HepG2 (cell line): ENCODE measurements around the gene CD69. TPM values are rescaled to one million over a fixed set of nuclear protein-coding genes. Genes with fewer than 3 reads are reported as not detected.

ENCODE experiments used
- ATAC-seq: fragments of 200-7000 bp; cut with Tn5 transposase; 3 replicates; pipeline ENCODE4 v1.9.1; 2020; ENCODE audit warnings: mild to moderate bottlenecking, moderate library complexity
- BruUV-seq: library from RNA; stranded (reverse); fragments of 400-500 nt; replicated peaks from 2 replicates; lab custom pipeline; 2021; lab: Mats Ljungman, UMichigan
- CTCF ChIA-PET: fragments of 300-600 bp; formaldehyde crosslinking; extraction: SDS; loops from one replicate; lab custom pipeline; 2021; ENCODE audit warnings: low total read pairs, inconsistent platforms, low intra/inter-chr PET ratio; lab: Yijun Ruan, JAX
- POLR2A ChIA-PET: fragments of 350-600 bp; sonication (Branson Sonifier 250); formaldehyde crosslinking; loops from one replicate; lab custom pipeline; 2020; ENCODE audit warnings: antibody characterized with exemption, inconsistent platforms; lab: Yijun Ruan, JAX
- DNase-seq: peaks from one replicate; pipeline ENCODE4 v3.0.0-alpha.2; 2015; ENCODE audit warnings: low spot score
- FAIRE-seq: peaks from 3 replicates; lab custom pipeline; 2011; peaks lifted over from hg19 to GRCh38; lab: Jason Lieb, UNC
- H2AFZ ChIP-seq: one replicate; pipeline ENCODE4 v1.6.1; 2011; ENCODE audit warnings: low read length, inconsistent platforms
- H3K27ac ChIP-seq: fragments of 300-600 bp; 3 replicates; pipeline ENCODE4 v1.8.0; 2011; ENCODE audit warnings: mixed run types, mild to moderate bottlenecking, mixed read lengths, low read length, inconsistent platforms; ENCODE audit not compliant: insufficient read depth; ENCODE audit errors: extremely low read length
- H3K27me3 ChIP-seq, 2 experiments: fragments of 200-600 bp in 1 of 2; 2 replicates in 1 of 2; 3 replicates in 1 of 2; pipeline versions ENCODE4 v1.6.0 to v1.8.0; 2011; ENCODE audit warnings: low read length in 2 of 2, mild to moderate bottlenecking in 2 of 2, moderate library complexity in 2 of 2, inconsistent platforms in 1 of 2; ENCODE audit not compliant: insufficient read depth in 2 of 2, control insufficient read depth in 1 of 2
- H3K36me3 ChIP-seq, 2 experiments: fragments of 200-600 bp in 1 of 2; replicated peaks in 1 of 2; 2 replicates in 1 of 2; 3 replicates in 1 of 2; pipeline versions ENCODE4 v1.5.1 to v1.8.0; 2011; ENCODE audit warnings: low read length in 2 of 2, inconsistent platforms in 1 of 2; ENCODE audit not compliant: insufficient read depth in 2 of 2, control insufficient read depth in 1 of 2
- H3K4me1 ChIP-seq: 2 replicates; pipeline ENCODE4 v1.5.1; 2012; ENCODE audit warnings: low read length, inconsistent platforms; ENCODE audit not compliant: insufficient read depth
- H3K4me2 ChIP-seq: 2 replicates; pipeline ENCODE4 v1.6.0; 2011; ENCODE audit warnings: low read depth, low read length, inconsistent platforms
- H3K4me3 ChIP-seq, 3 experiments: fragments of 200-600 bp in 1 of 3; sonication (generic), shearing (Covaris generic) in 1 of 3; replicated peaks in 1 of 3; 2 replicates each; pipeline ENCODE4 v1.5.1; 2011 to 2016; ENCODE audit warnings: low read length in 3 of 3, inconsistent platforms in 2 of 3, low read depth in 2 of 3, mild to moderate bottlenecking in 2 of 3, control low read depth in 1 of 3, mixed read lengths in 1 of 3; ENCODE audit not compliant: insufficient read depth in 1 of 3
- H3K79me2 ChIP-seq: one replicate; pipeline ENCODE4 v1.6.1; 2011; ENCODE audit warnings: low read length, inconsistent platforms; ENCODE audit not compliant: insufficient read depth
- H3K9ac ChIP-seq: 2 replicates; pipeline ENCODE4 v1.6.0; 2011; ENCODE audit warnings: mild to moderate bottlenecking, low read depth, low read length, inconsistent platforms; ENCODE audit not compliant: insufficient read depth
- H3K9me3 ChIP-seq: 2 replicates; pipeline ENCODE4 v1.5.1; 2012; ENCODE audit warnings: mild to moderate bottlenecking, low read length
- H4K20me1 ChIP-seq: 2 replicates; pipeline ENCODE4 v1.6.0; 2011; ENCODE audit warnings: inconsistent platforms, mild to moderate bottlenecking, low read length, moderate library complexity; ENCODE audit not compliant: insufficient read depth
- ARNT2 ChIP-seq: sonication (generic); formaldehyde crosslinking; IDR thresholded peaks from 2 replicates; pipeline ENCODE4 v1.8.0; 2022; ENCODE audit warnings: mild to moderate bottlenecking, low read depth, missing genetic modification reagents, moderate library complexity
- MAFK ChIP-seq, 2 experiments: IDR thresholded peaks in 1 of 2; conservative IDR thresholded peaks in 1 of 2; 2 replicates each; pipeline ENCODE4 v1.6.1; 2011; ENCODE audit warnings: improper control_type of control experiment in 2 of 2, low read length in 2 of 2
- RAD21 ChIP-seq: fragments of 450-650 bp; formaldehyde crosslinking; IDR thresholded peaks from 2 replicates; pipeline ENCODE4 v1.5.0; 2020; ENCODE audit warnings: mild to moderate bottlenecking
- SMC3 ChIP-seq: IDR thresholded peaks from 2 replicates; pipeline ENCODE4 v1.6.1; 2011; ENCODE audit warnings: low read length, improper control_type of control experiment
- STAG1 ChIP-seq: sonication (generic); formaldehyde crosslinking; IDR thresholded peaks from 2 replicates; pipeline ENCODE4 v1.4.0; 2020; ENCODE audit warnings: missing genetic modification reagents
- TCF7 ChIP-seq: sonication (generic); IDR thresholded peaks from 2 replicates; pipeline ENCODE4 v1.6.1; 2016; ENCODE audit warnings: antibody characterized with exemption, low read depth
- ZFP82 ChIP-seq: sonication (generic); formaldehyde crosslinking; IDR thresholded peaks from 2 replicates; pipeline ENCODE4 v1.5.1; 2020; ENCODE audit warnings: mild to moderate bottlenecking, missing genetic modification reagents, borderline replicate concordance
- WGBS: methylation state at CpG from one replicate; pipeline ENCODE4 v1.1.6; 2017; ENCODE audit warnings: low lambda C conversion rate; 5-methylcytosine and 5-hydroxymethylcytosine counted together
- in situ Hi-C: cut with HindIII; loops from 2 replicates; pipeline ENCODE4 v1.10.0; 2017; ENCODE audit warnings: low pct_unique_long_range_greater_than_20kb; ENCODE audit not compliant: extremely low pct_ligation_motif_present
- intact Hi-C: fragments of 100-400 bp; cut with micrococcal nuclease; formaldehyde crosslinking; loops from one replicate; pipeline ENCODE4 v1.10.0; 2022; ENCODE audit not compliant: unreplicated experiment
- polyA plus RNA-seq, 8 experiments: library from polyadenylated mRNA; depleted of rRNA in 3 of 8; stranded (reverse) in 7 of 8; unstranded in 1 of 8; fragments of >200 nt; fragmentation: Illumina TruSeq in 4 of 8; extraction: Trizol in 4 of 8; gene quantifications; 2 replicates each; pipeline versions ENCODE4 v1.2.1 to v1.2.3, GENCODE V29; 2011 to 2016; ENCODE audit warnings: low read depth in 4 of 8, missing spikeins in 1 of 8, mixed read lengths in 1 of 8; ENCODE audit not compliant: insufficient read depth in 1 of 8
- total RNA-seq, 5 experiments: library from RNA; depleted of rRNA; stranded (reverse); fragments of >200 nt; fragmentation: Illumina TruSeq; extraction: Trizol; gene quantifications; 2 replicates each; pipeline ENCODE4 v1.2.3, GENCODE V29; 2016; ENCODE audit warnings: low read depth in 1 of 5
- TF ChIP-seq, protein P1 (sequence below): sonication (generic); formaldehyde crosslinking; IDR thresholded peaks from 2 replicates; pipeline ENCODE4 v1.5.0; 2020; ENCODE audit warnings: mild to moderate bottlenecking, missing genetic modification reagents, moderate library complexity
- TF ChIP-seq, protein P2 (sequence below): sonication (generic); formaldehyde crosslinking; IDR thresholded peaks from 2 replicates; pipeline ENCODE4 v1.5.0; 2020; ENCODE audit warnings: mild to moderate bottlenecking, missing genetic modification reagents, borderline replicate concordance

The CD69 gene
- total and polyA plus RNA-seq, 2 of the 13 experiments (the other 11 are each of a cell fraction or from before 2014, with no cell fraction given): not detected

GRCh38 chr12:9707864-9708808 lies 52.6 kb downstream of the CD69 start:
- FAIRE-seq: peak; percentile 90
- CTCF ChIA-PET: interaction anchor here (1.1 to 4.4 kb wide), 4 partner anchors 71 to 377 kb away, joined by 3 to 52 read pairs (median 4); no protein-coding TSS in a partner anchor
- intact Hi-C loops (loop anchor here (1.0 to 5.0 kb wide), 3 partner anchors 74 to 376 kb away; no protein-coding TSS in a partner anchor), in situ Hi-C loops (loop anchor here (5.0 kb wide), 1 partner anchor 61 kb away; no protein-coding TSS in a partner anchor)
- Histone ChIP-seq H3K27ac (no peak overlapping the region), H3K9ac (no peak overlapping the region), H3K4me2 (peak overlapping the region; percentile 89), H3K79me2 (no peaks in the 10 kb centered on the region), H4K20me1 (no peaks in the 10 kb centered on the region), H3K9me3 (no peaks in the 10 kb centered on the region), H3K4me1 (peaks cover 13% of the 10 kb centered on the region; the same call in 1 of the 2 replicates), H3K27me3 (peaks cover 2 to 9% of the 10 kb centered on the region in 2 experiments; a peak in 2 of 5 replicates), H3K4me3 (peak overlapping the region in 1 of 3 experiments; percentile 49; a peak in 2 of 6 replicates), H2AFZ (peak overlapping the region; percentile 93), H3K36me3 (no peaks in the 10 kb centered on the region)
- ATAC-seq: peak; percentile 95
- WGBS: 11% methylated on average over 12 of the region's 12 CpGs
- BruUV-seq: no TSS peak
- no peak for TF ChIP-seq TCF7
- peak; percentile 80 for TF ChIP-seq SMC3
- TF ChIP-seq, protein P1, sequence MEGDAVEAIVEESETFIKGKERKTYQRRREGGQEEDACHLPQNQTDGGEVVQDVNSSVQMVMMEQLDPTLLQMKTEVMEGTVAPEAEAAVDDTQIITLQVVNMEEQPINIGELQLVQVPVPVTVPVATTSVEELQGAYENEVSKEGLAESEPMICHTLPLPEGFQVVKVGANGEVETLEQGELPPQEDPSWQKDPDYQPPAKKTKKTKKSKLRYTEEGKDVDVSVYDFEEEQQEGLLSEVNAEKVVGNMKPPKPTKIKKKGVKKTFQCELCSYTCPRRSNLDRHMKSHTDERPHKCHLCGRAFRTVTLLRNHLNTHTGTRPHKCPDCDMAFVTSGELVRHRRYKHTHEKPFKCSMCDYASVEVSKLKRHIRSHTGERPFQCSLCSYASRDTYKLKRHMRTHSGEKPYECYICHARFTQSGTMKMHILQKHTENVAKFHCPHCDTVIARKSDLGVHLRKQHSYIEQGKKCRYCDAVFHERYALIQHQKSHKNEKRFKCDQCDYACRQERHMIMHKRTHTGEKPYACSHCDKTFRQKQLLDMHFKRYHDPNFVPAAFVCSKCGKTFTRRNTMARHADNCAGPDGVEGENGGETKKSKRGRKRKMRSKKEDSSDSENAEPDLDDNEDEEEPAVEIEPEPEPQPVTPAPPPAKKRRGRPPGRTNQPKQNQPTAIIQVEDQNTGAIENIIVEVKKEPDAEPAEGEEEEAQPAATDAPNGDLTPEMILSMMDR (CRISPR knock-in tag): peak; percentile 80
- peak; percentile 63 for TF ChIP-seq STAG1 (CRISPR knock-in tag)
- 0 out of 2 replicates have a peak, but pooled peaks have one; percentile 43 for TF ChIP-seq RAD21 (CRISPR knock-in tag)
- TF ChIP-seq, protein P2, sequence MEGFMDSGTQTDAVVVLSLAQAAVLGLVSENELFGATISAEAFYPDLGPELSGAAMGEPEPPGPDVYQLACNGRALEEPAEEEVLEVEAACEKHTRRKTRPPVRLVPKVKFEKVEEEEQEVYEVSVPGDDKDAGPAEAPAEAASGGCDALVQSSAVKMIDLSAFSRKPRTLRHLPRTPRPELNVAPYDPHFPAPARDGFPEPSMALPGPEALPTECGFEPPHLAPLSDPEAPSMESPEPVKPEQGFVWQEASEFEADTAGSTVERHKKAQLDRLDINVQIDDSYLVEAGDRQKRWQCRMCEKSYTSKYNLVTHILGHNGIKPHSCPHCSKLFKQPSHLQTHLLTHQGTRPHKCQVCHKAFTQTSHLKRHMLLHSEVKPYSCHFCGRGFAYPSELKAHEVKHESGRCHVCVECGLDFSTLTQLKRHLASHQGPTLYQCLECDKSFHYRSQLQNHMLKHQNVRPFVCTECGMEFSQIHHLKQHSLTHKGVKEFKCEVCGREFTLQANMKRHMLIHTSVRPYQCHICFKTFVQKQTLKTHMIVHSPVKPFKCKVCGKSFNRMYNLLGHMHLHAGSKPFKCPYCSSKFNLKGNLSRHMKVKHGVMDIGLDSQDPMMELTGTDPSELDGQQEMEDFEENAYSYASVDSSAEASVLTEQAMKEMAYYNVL: no peak
- TF ChIP-seq MAFK (conservative IDR thresholded peaks at IDR 0.05 in 1 of 2, IDR thresholded peaks at IDR 0.05 in 1 of 2; ENCODE audit: low read length in 2 of 2): peak in 1 of 2 experiments; percentile 24; a peak in 1 of 4 replicates
- 0 out of 2 replicates have a peak, but pooled peaks have one; percentile 24 for TF ChIP-seq ARNT2 (CRISPR knock-in tag)
- TF ChIP-seq ZFP82: 0 out of 2 replicates have a peak, but pooled peaks have one; percentile 43
- peak; percentile 31 for DNase-seq
- POLR2A ChIA-PET: no interaction called here
